Hepatocyte (in vitro differentiated cells): ENCODE data around the gene PAX3. TPM values are rescaled to one million over a fixed set of nuclear protein-coding genes. Genes with fewer than 3 reads are reported as not detected.

Experiments used
- DNase-seq: peaks from one replicate; pipeline ENCODE4 v3.0.0-alpha.2; 2016; ENCODE audit warnings: low spot score
- H2AFZ ChIP-seq: fragments of 200-600 bp; sonication (generic); 2 replicates; pipeline ENCODE4 v1.6.0; 2016; ENCODE audit warnings: antibody characterized with exemption, mild to moderate bottlenecking
- H3K27ac ChIP-seq: fragments of 200-600 bp; sonication (generic); 2 replicates; pipeline ENCODE4 v1.5.1; 2016; ENCODE audit warnings: mild to moderate bottlenecking
- H3K27me3 ChIP-seq: fragments of 200-600 bp; sonication (generic); 2 replicates; pipeline ENCODE4 v1.6.1; 2016
- H3K36me3 ChIP-seq: fragments of 200-600 bp; sonication (generic); replicated peaks from 2 replicates; pipeline ENCODE4 v1.5.1; 2016; ENCODE audit warnings: low read depth; ENCODE audit not compliant: insufficient read depth
- H3K4me1 ChIP-seq: fragments of 200-600 bp; sonication (generic); 2 replicates; pipeline ENCODE4 v1.5.1; 2016; ENCODE audit warnings: mild to moderate bottlenecking, moderate library complexity; ENCODE audit not compliant: insufficient read depth
- H3K4me2 ChIP-seq: fragments of 200-600 bp; sonication (generic); 2 replicates; pipeline ENCODE4 v1.6.0; 2016
- H3K4me3 ChIP-seq: fragments of 200-600 bp; sonication (generic); 2 replicates; pipeline ENCODE4 v1.5.1; 2016; ENCODE audit warnings: mild to moderate bottlenecking
- H3K79me2 ChIP-seq: fragments of 200-600 bp; sonication (generic); 2 replicates; pipeline ENCODE4 v1.6.0; 2017; ENCODE audit warnings: mild to moderate bottlenecking
- H3K9me2 ChIP-seq: fragments of 200-600 bp; sonication (generic); replicated peaks from 2 replicates; pipeline ENCODE4 v1.6.0; 2017; ENCODE audit warnings: mild to moderate bottlenecking; ENCODE audit not compliant: insufficient read depth
- H3K9me3 ChIP-seq: fragments of 200-600 bp; sonication (generic); 2 replicates; pipeline ENCODE4 v1.5.1; 2016; ENCODE audit warnings: low read depth, mild to moderate bottlenecking
- H4K20me1 ChIP-seq: fragments of 200-600 bp; sonication (generic); 2 replicates; pipeline ENCODE4 v1.6.0; 2016; ENCODE audit warnings: mild to moderate bottlenecking; ENCODE audit not compliant: insufficient read depth, poor library complexity, severe bottlenecking
- EZH2 ChIP-seq: fragments of 200-600 bp; sonication (generic); IDR thresholded peaks from 2 replicates; pipeline ENCODE4 v1.6.1; 2016; ENCODE audit warnings: antibody characterized with exemption, mild to moderate bottlenecking, borderline replicate concordance
- EZH2phosphoT487 ChIP-seq: fragments of 200-600 bp; sonication (generic); IDR thresholded peaks from one replicate; pipeline ENCODE4 v1.6.1; 2018; ENCODE audit warnings: antibody characterized with exemption, mild to moderate bottlenecking, low read depth, moderate library complexity; ENCODE audit not compliant: unreplicated experiment, severe bottlenecking
- WGBS: methylation state at CpG from one replicate; pipeline ENCODE4 v1.1.6; 2016; ENCODE audit warnings: low lambda C conversion rate; ENCODE audit errors: missing lambda C conversion rate; 5-methylcytosine and 5-hydroxymethylcytosine counted together
- polyA plus RNA-seq: library from polyadenylated mRNA; unstranded; fragments of >200 nt; fragmentation: Nextera tagmentation; extraction: Ambion mirVana; gene quantifications from 2 replicates; pipeline ENCODE4 v1.2.1, GENCODE V29; 2016
- total RNA-seq: library from RNA; depleted of rRNA; stranded (reverse); fragments of >200 nt; gene quantifications from 2 replicates; pipeline ENCODE4 v1.2.3, GENCODE V29; 2014
- TF ChIP-seq, protein P1 (sequence below): fragments of 200-600 bp; sonication (generic); IDR thresholded peaks from 2 replicates; pipeline ENCODE4 v1.5.1; 2016; ENCODE audit warnings: antibody characterized with exemption, mild to moderate bottlenecking; ENCODE audit not compliant: poor library complexity

The PAX3 gene
- total and polyA plus RNA-seq, 2 experiments from 2014 or later: not detected

DNA sequence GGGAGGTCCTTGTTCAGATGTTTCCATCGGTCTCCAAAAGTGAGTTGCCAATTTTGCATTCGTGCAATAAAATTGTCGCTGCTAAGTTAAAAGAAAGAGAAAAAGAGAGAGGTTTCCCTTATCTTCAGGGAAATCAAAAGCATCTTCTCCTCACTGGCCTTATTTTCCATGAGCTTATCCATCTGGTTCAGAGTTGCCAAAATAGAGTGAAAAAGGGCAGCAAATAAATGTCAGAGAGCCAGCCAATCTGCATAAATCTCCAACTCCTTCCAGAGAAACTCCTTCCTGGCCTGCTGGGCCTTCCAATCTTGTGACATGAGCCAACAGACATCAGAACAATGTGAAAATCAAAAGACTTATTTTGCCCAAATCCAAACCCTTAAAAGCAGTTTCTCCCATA is 28.4 kb downstream of the PAX3 start:
- no peak for DNase-seq
- no peak for TF ChIP-seq EZH2phosphoT487
- TF ChIP-seq EZH2: no peak
- TF ChIP-seq, protein P1, sequence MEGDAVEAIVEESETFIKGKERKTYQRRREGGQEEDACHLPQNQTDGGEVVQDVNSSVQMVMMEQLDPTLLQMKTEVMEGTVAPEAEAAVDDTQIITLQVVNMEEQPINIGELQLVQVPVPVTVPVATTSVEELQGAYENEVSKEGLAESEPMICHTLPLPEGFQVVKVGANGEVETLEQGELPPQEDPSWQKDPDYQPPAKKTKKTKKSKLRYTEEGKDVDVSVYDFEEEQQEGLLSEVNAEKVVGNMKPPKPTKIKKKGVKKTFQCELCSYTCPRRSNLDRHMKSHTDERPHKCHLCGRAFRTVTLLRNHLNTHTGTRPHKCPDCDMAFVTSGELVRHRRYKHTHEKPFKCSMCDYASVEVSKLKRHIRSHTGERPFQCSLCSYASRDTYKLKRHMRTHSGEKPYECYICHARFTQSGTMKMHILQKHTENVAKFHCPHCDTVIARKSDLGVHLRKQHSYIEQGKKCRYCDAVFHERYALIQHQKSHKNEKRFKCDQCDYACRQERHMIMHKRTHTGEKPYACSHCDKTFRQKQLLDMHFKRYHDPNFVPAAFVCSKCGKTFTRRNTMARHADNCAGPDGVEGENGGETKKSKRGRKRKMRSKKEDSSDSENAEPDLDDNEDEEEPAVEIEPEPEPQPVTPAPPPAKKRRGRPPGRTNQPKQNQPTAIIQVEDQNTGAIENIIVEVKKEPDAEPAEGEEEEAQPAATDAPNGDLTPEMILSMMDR: no peak
- Histone ChIP-seq H3K36me3 (no peaks in the 10 kb centered on the region), H3K9me2 (no peaks in the 10 kb centered on the region), H3K4me1 (no peaks in the 10 kb centered on the region), H2AFZ (no peak overlapping the region), H3K4me2 (no peak overlapping the region), H3K27me3 (peaks cover 86% of the 10 kb centered on the region), H3K9me3 (no peaks in the 10 kb centered on the region), H3K4me3 (no peak overlapping the region), H3K27ac (no peak overlapping the region), H3K79me2 (no peaks in the 10 kb centered on the region), H4K20me1 (no peaks in the 10 kb centered on the region)
- 72% methylated on average over 3 of the region's 3 CpGs for WGBS

DNA sequence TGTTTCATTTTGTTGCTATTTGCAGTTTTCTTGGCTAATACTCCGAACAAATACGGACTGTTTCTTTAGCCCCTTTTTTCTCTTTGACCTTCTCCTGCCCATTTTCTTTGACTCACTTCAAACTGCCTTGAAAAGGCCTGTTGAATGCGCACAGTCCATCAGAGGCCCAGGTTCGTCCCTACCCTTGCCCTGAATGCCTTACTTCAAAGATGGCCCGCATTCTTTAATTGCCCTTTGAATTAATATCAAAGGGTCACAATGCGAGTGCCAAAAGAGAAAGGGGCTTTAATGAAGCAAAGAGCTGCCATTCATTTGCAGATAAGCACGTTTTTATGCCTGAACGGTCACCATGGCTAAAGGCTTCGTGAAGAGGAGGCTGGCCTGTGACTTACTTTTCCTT is 29.7 kb downstream of the PAX3 start:
- TF ChIP-seq, protein P1: no peak
- TF ChIP-seq EZH2 (no peak), EZH2phosphoT487 (no peak)
- WGBS: 64% methylated on average over 9 of the region's 9 CpGs
- no peaks in the 10 kb centered on the region for H3K36me3 ChIP-seq
- peaks cover 77% of the 10 kb centered on the region for H3K27me3 ChIP-seq
- no peaks in the 10 kb centered on the region for H4K20me1 ChIP-seq
- H3K79me2 ChIP-seq: no peaks in the 10 kb centered on the region
- no peak overlapping the region for H3K4me3 ChIP-seq
- H3K9me3 ChIP-seq: no peaks in the 10 kb centered on the region
- H3K4me2 ChIP-seq: no peak overlapping the region
- DNase-seq: no peak
- H3K9me2 ChIP-seq: no peaks in the 10 kb centered on the region
- no peaks in the 10 kb centered on the region for H3K4me1 ChIP-seq
- no peak overlapping the region for H2AFZ ChIP-seq
- H3K27ac ChIP-seq: no peak overlapping the region

DNA sequence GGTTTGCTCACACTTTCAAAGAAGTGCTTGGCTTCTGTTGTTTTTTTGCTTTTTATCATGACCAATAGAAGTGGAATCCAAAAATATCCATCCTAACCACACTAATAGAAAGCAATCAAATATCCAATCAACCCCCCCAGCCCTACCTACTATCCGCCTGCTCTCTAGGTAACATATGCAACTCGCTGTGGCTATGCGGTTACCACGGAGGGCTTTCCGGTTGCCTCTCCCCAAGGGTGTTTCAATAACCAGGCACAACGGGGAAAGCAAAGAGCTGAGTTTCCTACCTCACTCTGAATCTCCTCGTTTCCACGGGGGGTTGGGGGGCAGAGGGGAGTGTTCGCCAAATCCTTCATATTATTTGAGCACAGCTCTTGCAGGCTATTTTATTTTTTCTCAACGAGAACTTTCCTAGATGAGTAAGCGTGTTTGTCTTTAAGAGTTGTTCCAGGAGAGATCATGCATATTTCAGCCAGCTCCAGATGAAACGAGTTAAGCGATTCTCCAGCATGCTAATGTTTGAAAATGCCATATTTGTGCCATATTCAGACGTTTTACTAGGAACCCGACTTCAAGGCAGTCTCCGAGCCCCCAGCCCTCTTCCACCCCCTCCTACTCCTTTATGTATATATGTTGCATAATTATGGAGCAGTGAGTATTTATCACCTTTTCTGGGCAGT is 30.3 kb downstream of the PAX3 start:
- Histone ChIP-seq H2AFZ (no peak overlapping the region), H3K27ac (no peak overlapping the region), H3K27me3 (peaks cover 71% of the 10 kb centered on the region), H3K79me2 (no peaks in the 10 kb centered on the region), H3K4me3 (no peak overlapping the region), H3K4me2 (no peak overlapping the region), H3K9me3 (no peaks in the 10 kb centered on the region), H4K20me1 (no peaks in the 10 kb centered on the region), H3K36me3 (no peaks in the 10 kb centered on the region), H3K9me2 (no peaks in the 10 kb centered on the region), H3K4me1 (no peaks in the 10 kb centered on the region)
- TF ChIP-seq, protein P1: no peak
- TF ChIP-seq EZH2phosphoT487 (no peak), EZH2 (no peak)
- no peak for DNase-seq
- 56% methylated on average over 16 of the region's 16 CpGs for WGBS
